ENCODE data around the gene DAB2IP.

Gene DAB2IP

GRCh38 chr9:121728916-121729315 is 77.5 kb downstream of the DAB2IP start:
- TF ChIP-seq CTCF (conservative IDR thresholded peaks at IDR 0.05; ENCODE audit: low read length) (no peak), EZH2phosphoT487 (IDR thresholded peaks at IDR 0.05; ENCODE audit: borderline replicate concordance) (no peak)
- H3K4me3 ChIP-seq (ENCODE audit: low read length, poor library complexity, severe bottlenecking): no peak overlapping the region
- peaks cover 61% of the 10 kb centered on the region for H3K4me1 ChIP-seq (ENCODE audit: insufficient read depth, low read length, poor library complexity, severe bottlenecking)
- H3K4me2 ChIP-seq (ENCODE audit: low read depth, low read length, poor library complexity, severe bottlenecking): no peak overlapping the region
- peaks cover 16% of the 10 kb centered on the region for H4K20me1 ChIP-seq (ENCODE audit: insufficient read depth, low read length, poor library complexity, severe bottlenecking)
- H3K9ac ChIP-seq (ENCODE audit: low read depth, low read length, poor library complexity, severe bottlenecking): no peak overlapping the region
- H2AFZ ChIP-seq (ENCODE audit: low read length): no peak overlapping the region
- H3K9me3 ChIP-seq (ENCODE audit: insufficient read depth, low read depth, low read length): no peaks in the 10 kb centered on the region
- H3K36me3 ChIP-seq (ENCODE audit: insufficient read depth, low read length): no peaks in the 10 kb centered on the region
- H3F3A ChIP-seq (ENCODE audit: low read depth): peaks cover 10% of the 10 kb centered on the region
- no peaks in the 10 kb centered on the region for H3K9me2 ChIP-seq (replicated peaks; ENCODE audit: low read depth, low read length)
- H3K27me3 ChIP-seq (ENCODE audit: insufficient read depth, low read length, poor library complexity, severe bottlenecking): no peaks in the 10 kb centered on the region
- peaks cover 77% of the 10 kb centered on the region for H3K79me2 ChIP-seq (ENCODE audit: insufficient read depth, low read length)

- H3K4me2 ChIP-seq (ENCODE audit: low read depth, low read length, poor library complexity, severe bottlenecking): no peak overlapping the region
- H3F3A ChIP-seq (ENCODE audit: low read depth): peaks cover 10% of the 10 kb centered on the region
- peaks cover 66% of the 10 kb centered on the region for H3K4me1 ChIP-seq (ENCODE audit: insufficient read depth, low read length, poor library complexity, severe bottlenecking)
- H2AFZ ChIP-seq (ENCODE audit: low read length): no peak overlapping the region
- no peaks in the 10 kb centered on the region for H3K9me2 ChIP-seq (replicated peaks; ENCODE audit: low read depth, low read length)
- no peaks in the 10 kb centered on the region for H3K27me3 ChIP-seq (ENCODE audit: insufficient read depth, low read length, poor library complexity, severe bottlenecking)
- peaks cover 76% of the 10 kb centered on the region for H3K79me2 ChIP-seq (ENCODE audit: insufficient read depth, low read length)
- peaks cover 22% of the 10 kb centered on the region for H4K20me1 ChIP-seq (ENCODE audit: insufficient read depth, low read length, poor library complexity, severe bottlenecking)
- TF ChIP-seq CTCF (conservative IDR thresholded peaks at IDR 0.05; ENCODE audit: low read length) (no peak), EZH2phosphoT487 (IDR thresholded peaks at IDR 0.05; ENCODE audit: borderline replicate concordance) (no peak)
- no peaks in the 10 kb centered on the region for H3K36me3 ChIP-seq (ENCODE audit: insufficient read depth, low read length)
- H3K4me3 ChIP-seq (ENCODE audit: low read length, poor library complexity, severe bottlenecking): no peak overlapping the region
- no peaks in the 10 kb centered on the region for H3K9me3 ChIP-seq (ENCODE audit: insufficient read depth, low read depth, low read length)
- H3K9ac ChIP-seq (ENCODE audit: low read depth, low read length, poor library complexity, severe bottlenecking): no peak overlapping the region
These were observed 78.5 kb downstream of the DAB2IP start for GRCh38 chr9:121729769-121730562.

- peaks cover 71% of the 10 kb centered on the region for H3K4me1 ChIP-seq (ENCODE audit: insufficient read depth, low read length, poor library complexity, severe bottlenecking)
- no peaks in the 10 kb centered on the region for H3K9me2 ChIP-seq (replicated peaks; ENCODE audit: low read depth, low read length)
- TF ChIP-seq EZH2phosphoT487 (IDR thresholded peaks at IDR 0.05; ENCODE audit: borderline replicate concordance) (no peak), CTCF (conservative IDR thresholded peaks at IDR 0.05; ENCODE audit: low read length) (no peak)
- peaks cover 10% of the 10 kb centered on the region for H3F3A ChIP-seq (ENCODE audit: low read depth)
- H3K4me2 ChIP-seq (ENCODE audit: low read depth, low read length, poor library complexity, severe bottlenecking): no peak overlapping the region
- no peaks in the 10 kb centered on the region for H3K27me3 ChIP-seq (ENCODE audit: insufficient read depth, low read length, poor library complexity, severe bottlenecking)
- H3K36me3 ChIP-seq (ENCODE audit: insufficient read depth, low read length): no peaks in the 10 kb centered on the region
- peaks cover 77% of the 10 kb centered on the region for H3K79me2 ChIP-seq (ENCODE audit: insufficient read depth, low read length)
- H3K4me3 ChIP-seq (ENCODE audit: low read length, poor library complexity, severe bottlenecking): no peak overlapping the region
- peaks cover 22% of the 10 kb centered on the region for H4K20me1 ChIP-seq (ENCODE audit: insufficient read depth, low read length, poor library complexity, severe bottlenecking)
- H2AFZ ChIP-seq (ENCODE audit: low read length): no peak overlapping the region
- no peak overlapping the region for H3K9ac ChIP-seq (ENCODE audit: low read depth, low read length, poor library complexity, severe bottlenecking)
- no peaks in the 10 kb centered on the region for H3K9me3 ChIP-seq (ENCODE audit: insufficient read depth, low read depth, low read length)
These were observed 79.7 kb downstream of the DAB2IP start for GRCh38 chr9:121731090-121731489.
